ENCODE measurements around the gene PRDX2.

DNA sequence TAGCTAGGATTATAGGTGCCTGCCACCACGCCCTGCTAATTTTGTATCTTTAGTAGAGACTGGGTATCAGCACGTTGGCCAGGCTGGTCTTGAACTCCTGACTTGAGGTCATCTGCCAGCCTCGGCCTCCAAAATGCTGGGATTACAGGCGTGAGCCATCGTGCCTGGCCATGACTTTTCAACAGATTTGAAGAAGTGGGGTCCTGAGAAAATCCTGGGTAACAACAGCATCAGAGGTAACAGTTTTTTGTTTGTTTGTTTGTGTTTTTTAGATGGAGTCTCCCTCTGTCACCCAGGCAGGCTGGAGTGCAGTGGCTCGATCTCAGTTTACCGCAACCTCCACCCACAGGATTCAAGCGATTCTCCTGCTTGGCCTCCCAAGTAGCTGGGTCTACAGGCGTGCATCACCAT, 6.6 kb downstream of the PRDX2 start:
- TF ChIP-seq YY1 (IDR thresholded peaks at IDR 0.05; ENCODE audit: insufficient read depth, insufficient read length) (no peak), SUZ12 (IDR thresholded peaks at IDR 0.05; ENCODE audit: extremely low read depth, insufficient read depth, insufficient read length) (no peak)

Measured in NT2/D1 (cell line).